HepG2 (cell line): ENCODE results near the gene COL5A1. TPM values are rescaled to one million over a fixed set of nuclear protein-coding genes. Genes with fewer than 3 reads are reported as not detected.

Experiments used
- ATAC-seq: fragments of 200-7000 bp; cut with Tn5 transposase; 3 replicates; pipeline ENCODE4 v1.9.1; 2020; ENCODE audit warnings: mild to moderate bottlenecking, moderate library complexity
- BruUV-seq: library from RNA; stranded (reverse); fragments of 400-500 nt; replicated peaks from 2 replicates; lab custom pipeline; 2021; lab: Mats Ljungman, UMichigan
- CTCF ChIA-PET: fragments of 300-600 bp; formaldehyde crosslinking; extraction: SDS; loops from one replicate; lab custom pipeline; 2021; ENCODE audit warnings: low total read pairs, inconsistent platforms, low intra/inter-chr PET ratio; lab: Yijun Ruan, JAX
- POLR2A ChIA-PET: fragments of 350-600 bp; sonication (Branson Sonifier 250); formaldehyde crosslinking; loops from one replicate; lab custom pipeline; 2020; ENCODE audit warnings: antibody characterized with exemption, inconsistent platforms; lab: Yijun Ruan, JAX
- DNase-seq: peaks from one replicate; pipeline ENCODE4 v3.0.0-alpha.2; 2015; ENCODE audit warnings: low spot score
- FAIRE-seq: peaks from 3 replicates; lab custom pipeline; 2011; peaks lifted over from hg19 to GRCh38; lab: Jason Lieb, UNC
- H2AFZ ChIP-seq: one replicate; pipeline ENCODE4 v1.6.1; 2011; ENCODE audit warnings: low read length, inconsistent platforms
- H3K27ac ChIP-seq: fragments of 300-600 bp; 3 replicates; pipeline ENCODE4 v1.8.0; 2011; ENCODE audit warnings: mixed run types, mild to moderate bottlenecking, mixed read lengths, low read length, inconsistent platforms; ENCODE audit not compliant: insufficient read depth; ENCODE audit errors: extremely low read length
- H3K27me3 ChIP-seq, 2 experiments: fragments of 200-600 bp in 1 of 2; 2 replicates in 1 of 2; 3 replicates in 1 of 2; pipeline versions ENCODE4 v1.6.0 to v1.8.0; 2011; ENCODE audit warnings: low read length in 2 of 2, mild to moderate bottlenecking in 2 of 2, moderate library complexity in 2 of 2, inconsistent platforms in 1 of 2; ENCODE audit not compliant: insufficient read depth in 2 of 2, control insufficient read depth in 1 of 2
- H3K36me3 ChIP-seq, 2 experiments: fragments of 200-600 bp in 1 of 2; replicated peaks in 1 of 2; 2 replicates in 1 of 2; 3 replicates in 1 of 2; pipeline versions ENCODE4 v1.5.1 to v1.8.0; 2011; ENCODE audit warnings: low read length in 2 of 2, inconsistent platforms in 1 of 2; ENCODE audit not compliant: insufficient read depth in 2 of 2, control insufficient read depth in 1 of 2
- H3K4me1 ChIP-seq: 2 replicates; pipeline ENCODE4 v1.5.1; 2012; ENCODE audit warnings: low read length, inconsistent platforms; ENCODE audit not compliant: insufficient read depth
- H3K4me2 ChIP-seq: 2 replicates; pipeline ENCODE4 v1.6.0; 2011; ENCODE audit warnings: low read depth, low read length, inconsistent platforms
- H3K4me3 ChIP-seq, 3 experiments: fragments of 200-600 bp in 1 of 3; sonication (generic), shearing (Covaris generic) in 1 of 3; replicated peaks in 1 of 3; 2 replicates each; pipeline ENCODE4 v1.5.1; 2011 to 2016; ENCODE audit warnings: low read length in 3 of 3, inconsistent platforms in 2 of 3, low read depth in 2 of 3, mild to moderate bottlenecking in 2 of 3, control low read depth in 1 of 3, mixed read lengths in 1 of 3; ENCODE audit not compliant: insufficient read depth in 1 of 3
- H3K79me2 ChIP-seq: one replicate; pipeline ENCODE4 v1.6.1; 2011; ENCODE audit warnings: low read length, inconsistent platforms; ENCODE audit not compliant: insufficient read depth
- H3K9ac ChIP-seq: 2 replicates; pipeline ENCODE4 v1.6.0; 2011; ENCODE audit warnings: mild to moderate bottlenecking, low read depth, low read length, inconsistent platforms; ENCODE audit not compliant: insufficient read depth
- H3K9me3 ChIP-seq: 2 replicates; pipeline ENCODE4 v1.5.1; 2012; ENCODE audit warnings: mild to moderate bottlenecking, low read length
- H4K20me1 ChIP-seq: 2 replicates; pipeline ENCODE4 v1.6.0; 2011; ENCODE audit warnings: inconsistent platforms, mild to moderate bottlenecking, low read length, moderate library complexity; ENCODE audit not compliant: insufficient read depth
- ARNT ChIP-seq: fragments of 450-650 bp; IDR thresholded peaks from 2 replicates; pipeline ENCODE4 v1.6.1; 2017
- CEBPG ChIP-seq: IDR thresholded peaks from 2 replicates; pipeline ENCODE4 v1.6.1; 2016
- MLX ChIP-seq: IDR thresholded peaks from 2 replicates; pipeline ENCODE4 v1.6.1; 2016
- NBN ChIP-seq: fragments of 450-650 bp; conservative IDR thresholded peaks from 2 replicates; pipeline ENCODE4 v1.6.1; 2017
- SNAPC4 ChIP-seq: sonication (generic); formaldehyde crosslinking; IDR thresholded peaks from 2 replicates; pipeline ENCODE4 v1.4.0; 2020; ENCODE audit warnings: mild to moderate bottlenecking, missing genetic modification reagents
- TSC22D2 ChIP-seq: sonication (generic); formaldehyde crosslinking; IDR thresholded peaks from 2 replicates; pipeline ENCODE4 v1.5.1; 2020; ENCODE audit warnings: missing genetic modification reagents, mild to moderate bottlenecking, borderline replicate concordance
- ZFP36L2 ChIP-seq: sonication (generic); formaldehyde crosslinking; IDR thresholded peaks from 2 replicates; pipeline ENCODE4 v1.4.0; 2020; ENCODE audit warnings: missing genetic modification reagents
- ZKSCAN8 ChIP-seq: IDR thresholded peaks from 2 replicates; pipeline ENCODE4 v1.6.1; 2016; ENCODE audit warnings: borderline replicate concordance, missing genetic modification reagents, missing compliant biosample characterization
- ZNF580 ChIP-seq: IDR thresholded peaks from 2 replicates; pipeline ENCODE4 v1.6.1; 2016; ENCODE audit warnings: low read depth, borderline replicate concordance
- ZNF790 ChIP-seq: sonication (generic); formaldehyde crosslinking; IDR thresholded peaks from 2 replicates; pipeline ENCODE4 v1.8.0; 2022; ENCODE audit warnings: missing genetic modification reagents, mild to moderate bottlenecking, borderline replicate concordance
- WGBS: methylation state at CpG from one replicate; pipeline ENCODE4 v1.1.6; 2017; ENCODE audit warnings: low lambda C conversion rate; 5-methylcytosine and 5-hydroxymethylcytosine counted together
- in situ Hi-C: cut with HindIII; loops from 2 replicates; pipeline ENCODE4 v1.10.0; 2017; ENCODE audit warnings: low pct_unique_long_range_greater_than_20kb; ENCODE audit not compliant: extremely low pct_ligation_motif_present
- intact Hi-C: fragments of 100-400 bp; cut with micrococcal nuclease; formaldehyde crosslinking; loops from one replicate; pipeline ENCODE4 v1.10.0; 2022; ENCODE audit not compliant: unreplicated experiment
- polyA plus RNA-seq, 8 experiments: library from polyadenylated mRNA; depleted of rRNA in 3 of 8; stranded (reverse) in 7 of 8; unstranded in 1 of 8; fragments of >200 nt; fragmentation: Illumina TruSeq in 4 of 8; extraction: Trizol in 4 of 8; gene quantifications; 2 replicates each; pipeline versions ENCODE4 v1.2.1 to v1.2.3, GENCODE V29; 2011 to 2016; ENCODE audit warnings: low read depth in 4 of 8, missing spikeins in 1 of 8, mixed read lengths in 1 of 8; ENCODE audit not compliant: insufficient read depth in 1 of 8
- total RNA-seq, 5 experiments: library from RNA; depleted of rRNA; stranded (reverse); fragments of >200 nt; fragmentation: Illumina TruSeq; extraction: Trizol; gene quantifications; 2 replicates each; pipeline ENCODE4 v1.2.3, GENCODE V29; 2016; ENCODE audit warnings: low read depth in 1 of 5

COL5A1 gene
- total and polyA plus RNA-seq, 2 of the 13 experiments (the other 11 are each of a cell fraction or from before 2014, with no cell fraction given), result not detected

- intact Hi-C loops, result no loop called here
- 28% methylated on average over 16 of the region's 23 CpGs for WGBS
- POLR2A ChIA-PET, result no interaction called here
Measured at GRCh38 chr9:134793288-134794188, 151.9 kb downstream of the COL5A1 start.

GRCh38 chr9:134794663-134795370 is 153.2 kb downstream of the COL5A1 start:
- CTCF ChIA-PET, result no interaction called here
- TF ChIP-seq TSC22D2 (CRISPR knock-in tag) (no peak), ARNT (no peak), ZNF790 (CRISPR knock-in tag) (no peak), NBN (no peak), MLX (no peak), SNAPC4 (CRISPR knock-in tag) (no peak), CEBPG (CRISPR knock-in tag) (no peak), ZFP36L2 (CRISPR knock-in tag) (no peak)

More at GRCh38 chr9:134793288-134794188, 151.9 kb downstream of the COL5A1 start:
- no peak for FAIRE-seq
- no peak for DNase-seq
- H3K79me2 ChIP-seq, result no peaks in the 10 kb centered on the region
- H3K4me2 ChIP-seq, result no peak overlapping the region
- no peaks in the 10 kb centered on the region for H3K4me1 ChIP-seq
- in situ Hi-C loops, result no loop called here
- TF ChIP-seq ZNF580, result no peak
- no peak for TF ChIP-seq ZKSCAN8 (CRISPR knock-in tag)
- no peak overlapping the region for H2AFZ ChIP-seq
- H3K4me3 ChIP-seq, result no peak overlapping the region
- no peaks in the 10 kb centered on the region for H4K20me1 ChIP-seq
- no peak for ATAC-seq
- H3K27me3 ChIP-seq, result peaks cover 7 to 52% of the 10 kb centered on the region in 2 experiments; a peak in 4 of 5 replicates
- H3K9me3 ChIP-seq, result no peaks in the 10 kb centered on the region
- no TSS peak for BruUV-seq
- H3K9ac ChIP-seq, result no peak overlapping the region
- no peak overlapping the region for H3K27ac ChIP-seq
- no peaks in the 10 kb centered on the region for H3K36me3 ChIP-seq
- CTCF ChIA-PET, result no interaction called here

More at GRCh38 chr9:134794663-134795370, 153.2 kb downstream of the COL5A1 start:
- peaks cover 7 to 61% of the 10 kb centered on the region in 2 experiments; a peak in 4 of 5 replicates for H3K27me3 ChIP-seq
- H3K79me2 ChIP-seq, result no peaks in the 10 kb centered on the region
- ATAC-seq (no peak), DNase-seq (no peak), FAIRE-seq (no peak)
- no peak overlapping the region for H3K4me2 ChIP-seq
- no TSS peak for BruUV-seq
- no peaks in the 10 kb centered on the region for H4K20me1 ChIP-seq
- H3K9me3 ChIP-seq, result no peaks in the 10 kb centered on the region
- no peaks in the 10 kb centered on the region for H3K4me1 ChIP-seq
- in situ Hi-C loops (no loop called here), intact Hi-C loops (no loop called here)
- no peak overlapping the region for H2AFZ ChIP-seq
- no peak overlapping the region for H3K27ac ChIP-seq
- 10% methylated on average over 13 of the region's 20 CpGs for WGBS
- no peaks in the 10 kb centered on the region for H3K36me3 ChIP-seq
- no peak overlapping the region for H3K9ac ChIP-seq
- POLR2A ChIA-PET, result no interaction called here
- no peak overlapping the region for H3K4me3 ChIP-seq
